ENCODE results near the gene OR51B6.

GRCh38 chr11:5304046-5304445 lies 47.3 kb upstream of the OR51B6 start:
- TF ChIP-seq EZH2phosphoT487 (IDR thresholded peaks at IDR 0.05; ENCODE audit: insufficient read depth, low read depth): no peak
- TF ChIP-seq EZH2 (IDR thresholded peaks at IDR 0.05; ENCODE audit: insufficient read depth, poor library complexity, severe bottlenecking): no peak

Measured in GM23248 (cell line).